ENCODE results near the gene CPT1C. TPM values are rescaled to one million over a fixed set of nuclear protein-coding genes. Genes with fewer than 3 reads are reported as not detected.

The CPT1C gene
- total RNA-seq, 2 experiments from 2014 or later = 0.52 to 0.82 TPM

DNA sequence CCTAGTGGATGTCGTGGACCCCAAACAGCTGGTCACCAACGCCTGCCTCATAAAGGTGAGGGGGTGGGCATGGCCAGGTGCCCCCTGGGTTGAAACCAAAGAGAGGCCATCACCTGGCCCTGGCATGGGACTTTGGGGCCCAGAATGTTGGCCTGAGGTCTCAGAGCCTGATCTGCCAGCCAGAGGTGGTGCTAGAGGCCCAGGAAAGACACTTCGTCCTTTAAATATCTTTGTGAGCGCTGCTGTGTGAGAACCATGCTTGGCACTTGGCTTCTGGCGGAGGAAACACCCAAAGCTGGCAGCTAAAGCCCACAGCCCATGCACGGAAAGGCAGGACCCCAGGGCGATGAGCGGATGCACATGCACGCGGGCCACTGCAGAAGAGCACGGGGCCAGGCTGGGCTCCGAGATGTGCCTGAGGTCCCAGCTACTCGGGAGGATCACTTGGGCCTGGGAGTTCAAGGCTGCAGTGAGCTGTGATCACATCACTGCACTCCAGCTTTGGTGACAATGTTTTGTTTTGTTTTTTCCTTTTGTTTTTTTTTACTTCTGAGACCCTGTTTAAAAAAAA lies 5.8 kb upstream of the CPT1C start:
- POLR2A ChIA-PET = no interaction called here
- CTCF ChIA-PET = interaction anchor here (0.6 to 1.0 kb wide), 2 partner anchors 11 to 32 kb away, joined by 3 to 4 read pairs; no protein-coding TSS in a partner anchor
- DNase-seq (no peak), ATAC-seq (no peak)
- Mint-ChIP-seq H3K27me3 (ENCODE audit: low read depth) (no peaks in the 10 kb centered on the region), H3K9me3 (ENCODE audit: insufficient read depth) (no peaks in the 10 kb centered on the region), H3K4me1 (ENCODE audit: low read depth) (peaks cover 41% of the 10 kb centered on the region), H3K4me3 (no peak overlapping the region), H3K36me3 (ENCODE audit: low read depth) (peaks cover 43% of the 10 kb centered on the region), H3K27ac (no peak overlapping the region)

GRCh38 chr19:49685845-49686332 lies 5.0 kb upstream of the CPT1C start:
- ATAC-seq (no peak), DNase-seq (no peak)
- ChIA-PET CTCF (interaction anchor here (1.0 kb wide), 1 partner anchor 32 kb away, joined by 4 read pairs; no protein-coding TSS in a partner anchor), POLR2A (no interaction called here)
- peaks cover 40% of the 10 kb centered on the region for H3K4me1 Mint-ChIP-seq (ENCODE audit: low read depth)
- H3K9me3 Mint-ChIP-seq (ENCODE audit: insufficient read depth) = no peaks in the 10 kb centered on the region
- H3K27me3 Mint-ChIP-seq (ENCODE audit: low read depth) = peaks cover 7% of the 10 kb centered on the region
- H3K27ac Mint-ChIP-seq = no peak overlapping the region
- no peak overlapping the region for H3K4me3 Mint-ChIP-seq
- H3K36me3 Mint-ChIP-seq (ENCODE audit: low read depth) = peaks cover 46% of the 10 kb centered on the region

DNA sequence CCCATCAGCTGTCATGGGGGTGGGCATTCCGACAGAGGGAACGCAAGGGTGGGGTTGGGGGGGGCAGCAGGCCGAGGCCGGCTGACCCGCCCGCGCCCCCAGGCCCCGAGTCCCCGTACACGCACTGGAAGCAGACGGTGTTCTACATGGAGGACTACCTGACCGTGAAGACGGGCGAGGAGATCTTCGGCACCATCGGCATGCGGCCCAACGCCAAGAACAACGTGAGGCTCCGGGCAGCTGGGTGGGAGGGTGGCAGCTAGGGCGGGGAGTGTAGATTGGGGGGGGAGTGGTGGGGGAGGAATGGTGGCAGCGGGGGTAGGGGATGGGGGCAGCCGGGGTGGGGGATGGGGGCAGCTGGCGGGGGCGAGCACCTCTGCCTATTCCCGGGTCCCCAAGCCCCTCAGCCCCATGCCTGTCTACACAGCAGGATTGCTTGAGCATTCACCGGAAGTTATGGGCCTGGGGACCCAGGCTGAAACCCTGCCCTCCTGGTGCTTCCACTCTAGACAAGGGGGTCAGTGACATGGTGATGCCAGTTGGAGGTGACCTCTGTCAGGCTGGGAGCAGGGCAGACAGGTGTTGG lies 4.3 kb upstream of the CPT1C start:
- DNase-seq (no peak), ATAC-seq (no peak)
- H3K27me3 Mint-ChIP-seq (ENCODE audit: low read depth) = peaks cover 14% of the 10 kb centered on the region
- no peak overlapping the region for H3K27ac Mint-ChIP-seq
- H3K36me3 Mint-ChIP-seq (ENCODE audit: low read depth) = peaks cover 43% of the 10 kb centered on the region
- POLR2A ChIA-PET = interaction anchor here (0.6 kb wide), 1 partner anchor 183 kb away, joined by 3 read pairs; no protein-coding TSS in a partner anchor
- H3K4me3 Mint-ChIP-seq = no peak overlapping the region
- peaks cover 42% of the 10 kb centered on the region for H3K4me1 Mint-ChIP-seq (ENCODE audit: low read depth)
- CTCF ChIA-PET = no interaction called here
- H3K9me3 Mint-ChIP-seq (ENCODE audit: insufficient read depth) = no peaks in the 10 kb centered on the region

- Mint-ChIP-seq H3K4me3 (no peak overlapping the region), H3K27me3 (ENCODE audit: low read depth) (peaks cover 15% of the 10 kb centered on the region), H3K9me3 (ENCODE audit: insufficient read depth) (no peaks in the 10 kb centered on the region), H3K27ac (no peak overlapping the region), H3K4me1 (ENCODE audit: low read depth) (peaks cover 43% of the 10 kb centered on the region), H3K36me3 (ENCODE audit: low read depth) (peaks cover 38% of the 10 kb centered on the region)
- CTCF ChIA-PET = no interaction called here
- POLR2A ChIA-PET = interaction anchor here (0.6 kb wide), 1 partner anchor 182 kb away, joined by 3 read pairs; no protein-coding TSS in a partner anchor
- ATAC-seq (no peak), DNase-seq (no peak)
Observed at GRCh38 chr19:49687150-49687549, 3.8 kb upstream of the CPT1C start.

- H3K4me1 Mint-ChIP-seq (ENCODE audit: low read depth) = peaks cover 41% of the 10 kb centered on the region
- ChIA-PET POLR2A (no interaction called here), CTCF (interaction anchor here (0.6 to 1.4 kb wide), 2 partner anchors 8 to 9 kb away, joined by 3 read pairs; no protein-coding TSS in a partner anchor)
- H3K4me3 Mint-ChIP-seq = no peak overlapping the region
- H3K9me3 Mint-ChIP-seq (ENCODE audit: insufficient read depth) = no peaks in the 10 kb centered on the region
- ATAC-seq = no peak
- no peak overlapping the region for H3K27ac Mint-ChIP-seq
- H3K36me3 Mint-ChIP-seq (ENCODE audit: low read depth) = peaks cover 33% of the 10 kb centered on the region
- H3K27me3 Mint-ChIP-seq (ENCODE audit: low read depth) = peaks cover 19% of the 10 kb centered on the region
- DNase-seq = no peak
Observed at GRCh38 chr19:49687566-49688316, 3.2 kb upstream of the CPT1C start.

GRCh38 chr19:49688531-49689132 lies 2.3 kb upstream of the CPT1C start:
- Mint-ChIP-seq H3K36me3 (ENCODE audit: low read depth) (peaks cover 32% of the 10 kb centered on the region), H3K9me3 (ENCODE audit: insufficient read depth) (no peaks in the 10 kb centered on the region), H3K4me3 (no peak overlapping the region), H3K4me1 (ENCODE audit: low read depth) (peaks cover 41% of the 10 kb centered on the region), H3K27me3 (ENCODE audit: low read depth) (peaks cover 19% of the 10 kb centered on the region), H3K27ac (no peak overlapping the region)
- ChIA-PET POLR2A (no interaction called here), CTCF (interaction anchor here (0.6 to 1.4 kb wide), 2 partner anchors 9 to 10 kb away, joined by 3 read pairs; no protein-coding TSS in a partner anchor)
- ATAC-seq (no peak), DNase-seq (no peak)

DNA sequence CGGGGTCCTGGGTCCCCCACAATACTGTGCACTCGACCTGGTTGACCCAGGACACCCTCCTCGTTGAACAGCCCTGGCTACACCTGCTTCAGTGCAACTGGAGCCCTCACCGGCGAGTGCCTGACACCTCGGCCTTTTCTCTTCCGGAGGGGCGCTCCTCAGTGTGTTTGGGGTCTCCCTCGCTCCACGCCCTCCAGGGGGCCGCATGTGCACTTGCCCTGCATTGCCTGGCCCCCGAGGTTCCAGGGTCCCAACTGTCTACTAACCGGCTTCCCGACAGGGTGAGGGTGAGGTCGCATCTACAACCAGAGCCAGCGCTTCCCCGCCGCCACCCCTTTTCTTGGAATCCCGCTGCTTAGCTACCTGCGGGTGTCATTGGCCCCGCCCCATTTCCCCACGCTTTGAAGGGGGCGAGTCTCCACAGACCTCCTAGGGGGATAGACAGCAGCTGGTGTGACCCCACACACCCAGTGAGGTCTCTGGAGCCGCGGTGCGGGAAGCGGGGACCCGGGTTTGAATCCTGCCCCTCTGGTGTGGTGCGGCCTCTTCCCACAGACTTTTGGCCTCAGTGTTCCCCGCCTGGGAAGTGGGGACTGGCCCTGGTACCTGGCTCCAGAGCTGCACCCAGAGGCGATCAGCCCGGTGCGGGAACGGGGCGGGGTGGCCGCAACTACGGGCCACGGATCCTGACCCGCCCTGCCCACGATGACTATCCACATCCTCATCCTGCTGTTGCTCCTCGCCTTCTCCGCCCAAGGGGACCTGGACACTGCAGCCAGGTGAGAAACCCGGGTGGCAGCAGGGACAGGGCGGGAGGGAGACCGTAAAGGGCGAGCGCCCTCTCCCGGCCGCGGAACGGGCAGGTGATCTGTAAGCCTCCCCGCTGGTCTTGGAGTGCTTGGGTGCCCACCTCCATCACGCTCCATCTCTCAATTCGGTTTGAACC lies 1.5 kb upstream of the CPT1C start, which contains the start of gene ADM5:
Gene ADM5, plus strand, starts transcription at position 462 of the 946 bp plus-strand sequence. Its CDS starts 244 bp downstream, at position 706.
- Mint-ChIP-seq H3K9me3 (ENCODE audit: insufficient read depth) (no peaks in the 10 kb centered on the region), H3K4me1 (ENCODE audit: low read depth) (peaks cover 41% of the 10 kb centered on the region), H3K36me3 (ENCODE audit: low read depth) (peaks cover 24% of the 10 kb centered on the region), H3K27me3 (ENCODE audit: low read depth) (peaks cover 21% of the 10 kb centered on the region), H3K27ac (no peak within 1 kb of the TSS), H3K4me3 (no peak within 1 kb of the TSS)
- ChIA-PET CTCF (interaction anchor here (0.9 to 1.4 kb wide), 3 partner anchors 11 to 110 kb away, joined by 3 to 4 read pairs (median 3); no protein-coding TSS in a partner anchor), POLR2A (no interaction called here)
- ATAC-seq (peak; percentile 19), DNase-seq (peak; percentile 47)

DNA sequence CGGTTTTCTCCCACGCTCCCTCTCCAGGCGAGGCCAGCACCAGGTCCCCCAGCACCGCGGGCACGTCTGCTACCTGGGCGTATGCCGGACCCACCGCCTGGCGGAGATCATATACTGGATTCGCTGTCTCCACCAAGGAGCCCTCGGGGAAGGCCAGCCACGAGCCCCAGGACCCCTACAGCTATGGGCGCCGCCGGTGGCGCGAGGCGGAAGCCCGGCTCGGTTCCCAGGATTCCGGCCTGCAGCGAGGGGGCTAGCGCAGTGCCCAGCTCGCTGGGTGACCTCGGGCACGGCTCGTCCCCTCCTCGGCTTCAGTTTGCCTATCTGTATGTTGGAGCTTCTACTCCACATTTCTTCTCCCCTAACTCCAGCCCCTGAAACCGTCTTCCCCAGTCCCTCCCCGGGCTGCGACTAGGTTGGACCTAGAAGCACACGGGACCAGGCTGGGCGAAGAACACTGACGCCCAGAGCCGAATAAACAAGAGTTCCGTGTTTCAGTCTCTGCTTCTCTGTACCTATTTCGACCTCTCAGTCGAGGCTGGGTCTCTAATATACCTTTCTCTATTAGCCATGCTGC lies 749 bp upstream of the CPT1C start:
- Mint-ChIP-seq H3K27ac (peak overlapping the region; percentile 31), H3K27me3 (ENCODE audit: low read depth) (peaks cover 21% of the 10 kb centered on the region), H3K4me1 (ENCODE audit: low read depth) (peaks cover 41% of the 10 kb centered on the region), H3K4me3 (peak overlapping the region; percentile 55), H3K9me3 (ENCODE audit: insufficient read depth) (no peaks in the 10 kb centered on the region), H3K36me3 (ENCODE audit: low read depth) (peaks cover 23% of the 10 kb centered on the region)
- ChIA-PET CTCF (interaction anchor here (0.9 to 1.9 kb wide), 3 partner anchors 9 to 110 kb away, joined by 3 to 7 read pairs (median 4); no protein-coding TSS in a partner anchor), POLR2A (no interaction called here)
- DNase-seq (no peak), ATAC-seq (no peak)

- ATAC-seq (no peak), DNase-seq (no peak)
- ChIA-PET POLR2A (no interaction called here), CTCF (interaction anchor here (0.5 to 1.9 kb wide), 2 partner anchors 10 to 596 kb away, joined by 3 to 7 read pairs; no protein-coding TSS in a partner anchor)
- H3K4me3 Mint-ChIP-seq = peak overlapping the region; percentile 55
- no peak overlapping the region for H3K27ac Mint-ChIP-seq
- H3K36me3 Mint-ChIP-seq (ENCODE audit: low read depth) = peaks cover 17% of the 10 kb centered on the region
- H3K27me3 Mint-ChIP-seq (ENCODE audit: low read depth) = peaks cover 21% of the 10 kb centered on the region
- peaks cover 41% of the 10 kb centered on the region for H3K4me1 Mint-ChIP-seq (ENCODE audit: low read depth)
- no peaks in the 10 kb centered on the region for H3K9me3 Mint-ChIP-seq (ENCODE audit: insufficient read depth)
Observed at GRCh38 chr19:49691243-49692146, 579 bp downstream of the CPT1C start.

DNA sequence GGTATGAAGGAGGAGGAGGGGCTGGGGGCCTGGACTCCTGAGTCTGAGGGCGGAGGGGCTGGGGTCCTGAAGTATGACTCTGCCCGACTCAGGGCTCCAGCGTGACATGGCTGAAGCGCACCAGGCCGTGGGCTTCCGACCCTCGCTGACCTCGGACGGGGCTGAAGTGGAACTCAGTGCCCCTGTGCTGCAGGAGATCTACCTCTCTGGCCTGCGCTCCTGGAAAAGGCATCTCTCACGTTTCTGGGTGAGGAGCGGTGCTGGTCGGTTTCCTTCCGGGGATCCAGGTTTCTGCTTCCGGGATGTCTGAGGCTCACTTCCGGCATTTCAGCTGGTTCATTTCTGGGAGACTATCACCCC lies 1.2 kb downstream of the CPT1C start:
- DNase-seq = no peak
- Mint-ChIP-seq H3K36me3 (ENCODE audit: low read depth) (peaks cover 14% of the 10 kb centered on the region), H3K4me1 (ENCODE audit: low read depth) (peaks cover 37% of the 10 kb centered on the region), H3K27me3 (ENCODE audit: low read depth) (peaks cover 21% of the 10 kb centered on the region), H3K27ac (no peak overlapping the region), H3K4me3 (no peak overlapping the region), H3K9me3 (ENCODE audit: insufficient read depth) (no peaks in the 10 kb centered on the region)
- CTCF ChIA-PET = interaction anchor here (1.2 to 1.9 kb wide), 2 partner anchors 11 kb away, joined by 5 to 7 read pairs; no protein-coding TSS in a partner anchor
- no peak for ATAC-seq
- POLR2A ChIA-PET = no interaction called here

Data from activated CD8-positive, alpha-beta T cell treated with anti-CD3 and anti-CD28 coated beads, Interleukin-2, amount 10 ng/mL, durations not matched to agents 7 days and 5 days (primary cell).